ENCODE measurements around the gene RBM17. TPM values are rescaled to one million over a fixed set of nuclear protein-coding genes. Genes with fewer than 3 reads are reported as not detected.
"Not testable (repeated sequence)": the region's sequence is repeated elsewhere in the genome, so short reads cannot be mapped to it uniquely, and the experiment has no call there.

Gene RBM17
- total RNA-seq, 1 experiment from 2014 or later = 28.4 TPM

DNA sequence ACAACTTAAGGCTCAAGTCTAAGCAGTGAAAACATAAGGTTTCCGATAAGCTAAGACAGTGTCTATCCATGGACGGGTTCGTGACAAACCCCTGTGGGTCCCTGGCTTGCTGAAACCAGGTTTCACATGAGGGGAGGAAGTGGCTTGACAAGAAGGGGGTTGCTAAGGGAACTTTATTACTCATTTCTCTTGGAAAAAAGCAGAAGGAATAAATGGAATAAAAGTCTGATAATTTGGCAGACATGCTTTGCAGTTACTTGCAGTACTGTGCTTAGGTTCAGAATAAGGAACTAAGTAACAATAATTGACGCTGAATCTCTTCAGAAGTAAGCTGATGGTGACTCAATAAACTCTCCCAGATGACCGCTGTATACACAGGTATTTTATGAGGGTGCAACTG is 34.7 kb downstream of the RBM17 start:
- DNase-seq (no peak), ATAC-seq (no peak)
- TF ChIP-seq EZH2 (IDR thresholded peaks at IDR 0.05; ENCODE audit: low read length, unreplicated experiment) = no peak
- TF ChIP-seq CTCF (conservative IDR thresholded peaks at IDR 0.05; ENCODE audit: low read depth, low read length) = no peak
- TF ChIP-seq EZH2phosphoT487 (IDR thresholded peaks at IDR 0.05; ENCODE audit: borderline replicate concordance, low read length) = no peak
- Histone ChIP-seq H3K4me1 (ENCODE audit: insufficient read depth, low read length) (no peaks in the 10 kb centered on the region), H3K79me2 (ENCODE audit: low read length) (no peaks in the 10 kb centered on the region), H3K9ac (ENCODE audit: low read length) (no peak overlapping the region), H3K4me3 (ENCODE audit: low read length) (no peak overlapping the region), H3K27ac (ENCODE audit: low read length) (no peak overlapping the region), H3K27me3 (ENCODE audit: low read length) (no peaks in the 10 kb centered on the region), H3K9me3 (ENCODE audit: low read length) (no peaks in the 10 kb centered on the region), H2AFZ (ENCODE audit: low read length) (no peak overlapping the region), H3K4me2 (ENCODE audit: low read length) (no peak overlapping the region), H3F3A (ENCODE audit: low read length, unreplicated experiment) (no peaks in the 10 kb centered on the region), H4K20me1 (ENCODE audit: low read length) (no peaks in the 10 kb centered on the region), H3K9me2 (replicated peaks; ENCODE audit: low read length) (no peaks in the 10 kb centered on the region), H3K36me3 (ENCODE audit: low read depth, low read length) (no peaks in the 10 kb centered on the region)
- BruUV-seq (replicated peaks) = no TSS peak
- intact Hi-C loops (cut with micrococcal nuclease) = no loop called here
- ChIA-PET POLR2A (ENCODE audit: unreplicated experiment) (no interaction called here), CTCF (no interaction called here)

- ChIA-PET CTCF (no interaction called here), POLR2A (ENCODE audit: unreplicated experiment) (no interaction called here)
- H3K9me2 ChIP-seq (replicated peaks; ENCODE audit: low read length) = no peaks in the 10 kb centered on the region
- H2AFZ ChIP-seq (ENCODE audit: low read length) = no peak overlapping the region
- no TSS peak for BruUV-seq (replicated peaks)
- no peaks in the 10 kb centered on the region for H3K79me2 ChIP-seq (ENCODE audit: low read length)
- TF ChIP-seq EZH2phosphoT487 (IDR thresholded peaks at IDR 0.05; ENCODE audit: borderline replicate concordance, low read length) (no peak), CTCF (conservative IDR thresholded peaks at IDR 0.05; ENCODE audit: low read depth, low read length) (no peak), EZH2 (IDR thresholded peaks at IDR 0.05; ENCODE audit: low read length, unreplicated experiment) (no peak)
- no peak for ATAC-seq
- H3K4me3 ChIP-seq (ENCODE audit: low read length) = no peak overlapping the region
- H4K20me1 ChIP-seq (ENCODE audit: low read length) = no peaks in the 10 kb centered on the region
- no peaks in the 10 kb centered on the region for H3K27me3 ChIP-seq (ENCODE audit: low read length)
- no peak overlapping the region for H3K9ac ChIP-seq (ENCODE audit: low read length)
- no peaks in the 10 kb centered on the region for H3K36me3 ChIP-seq (ENCODE audit: low read depth, low read length)
- no peaks in the 10 kb centered on the region for H3K4me1 ChIP-seq (ENCODE audit: insufficient read depth, low read length)
- no peak for DNase-seq
- H3F3A ChIP-seq (ENCODE audit: low read length, unreplicated experiment) = no peaks in the 10 kb centered on the region
- intact Hi-C loops (cut with micrococcal nuclease) = no loop called here
- H3K27ac ChIP-seq (ENCODE audit: low read length) = no peak overlapping the region
- H3K9me3 ChIP-seq (ENCODE audit: low read length) = no peaks in the 10 kb centered on the region
- H3K4me2 ChIP-seq (ENCODE audit: low read length) = no peak overlapping the region
These were observed 35.8 kb downstream of the RBM17 start for GRCh38 chr10:6124666-6125065.

- H3K4me3 ChIP-seq (ENCODE audit: low read length); H3K9me2 ChIP-seq (replicated peaks; ENCODE audit: low read length); H3K9me3 ChIP-seq (ENCODE audit: low read length); H3K9ac ChIP-seq (ENCODE audit: low read length); intact Hi-C loops (cut with micrococcal nuclease); H3K79me2 ChIP-seq (ENCODE audit: low read length); ATAC-seq; H3K27me3 ChIP-seq (ENCODE audit: low read length); CTCF ChIA-PET; DNase-seq; H3K27ac ChIP-seq (ENCODE audit: low read length); H3K4me2 ChIP-seq (ENCODE audit: low read length); H3K4me1 ChIP-seq (ENCODE audit: insufficient read depth, low read length); H2AFZ ChIP-seq (ENCODE audit: low read length); BruUV-seq (replicated peaks); H3F3A ChIP-seq (ENCODE audit: low read length, unreplicated experiment); H3K36me3 ChIP-seq (ENCODE audit: low read depth, low read length); H4K20me1 ChIP-seq (ENCODE audit: low read length); POLR2A ChIA-PET (ENCODE audit: unreplicated experiment): not testable (repeated sequence)
These were observed 38.6 kb downstream of the RBM17 start for GRCh38 chr10:6127461-6127860.

All from PC-3 (cell line).